CD4-positive, alpha-beta T cell treated with Interleukin-6 at 100 ng/mL for 8 hours (primary cell): ENCODE measurements around the gene ST8SIA5.
"Not testable (repeated sequence)": the region's sequence is repeated elsewhere in the genome, so short reads cannot be mapped to it uniquely, and the experiment has no call there.

Source experiments
- DNase-seq: peaks from one replicate; pipeline ENCODE4 v3.0.0-alpha.2; 2020; ENCODE audit warnings: mixed read lengths, low spot score

Gene ST8SIA5

GRCh38 chr18:46756559-46757201, at the start of gene ST8SIA5:
Gene ST8SIA5, minus strand, starts transcription at chr18:46757053. Its CDS starts 545 bp downstream, at chr18:46756508.
- no peak for DNase-seq

- DNase-seq, result not testable (repeated sequence)
Measured at GRCh38 chr18:46795945-46796344, 39.1 kb upstream of the ST8SIA5 start.

GRCh38 chr18:46794607-46795006, 37.8 kb upstream of the ST8SIA5 start:
- no peak for DNase-seq

DNA sequence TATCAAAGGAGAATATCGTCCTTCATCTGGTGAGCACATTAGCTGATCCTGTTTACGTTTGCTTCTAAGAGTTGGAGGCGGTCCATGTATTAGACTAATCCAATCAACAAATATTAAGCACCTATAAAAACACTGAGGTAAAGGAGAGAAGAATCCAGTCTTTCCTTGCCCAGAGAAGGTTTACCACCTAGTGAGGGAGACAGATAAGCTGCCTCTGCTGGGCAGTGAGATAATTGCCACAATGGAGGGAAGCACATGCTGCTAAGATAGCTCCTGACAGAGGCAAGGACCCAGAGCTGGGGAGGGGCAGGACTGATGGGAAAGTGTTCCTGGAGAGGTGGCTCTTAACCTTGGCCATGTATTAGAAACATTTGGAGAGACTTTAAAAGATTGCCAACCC, 36.7 kb upstream of the ST8SIA5 start:
- no peak for DNase-seq

- DNase-seq, result no peak
Measured at GRCh38 chr18:46789088-46789487, 32.2 kb upstream of the ST8SIA5 start.

DNA sequence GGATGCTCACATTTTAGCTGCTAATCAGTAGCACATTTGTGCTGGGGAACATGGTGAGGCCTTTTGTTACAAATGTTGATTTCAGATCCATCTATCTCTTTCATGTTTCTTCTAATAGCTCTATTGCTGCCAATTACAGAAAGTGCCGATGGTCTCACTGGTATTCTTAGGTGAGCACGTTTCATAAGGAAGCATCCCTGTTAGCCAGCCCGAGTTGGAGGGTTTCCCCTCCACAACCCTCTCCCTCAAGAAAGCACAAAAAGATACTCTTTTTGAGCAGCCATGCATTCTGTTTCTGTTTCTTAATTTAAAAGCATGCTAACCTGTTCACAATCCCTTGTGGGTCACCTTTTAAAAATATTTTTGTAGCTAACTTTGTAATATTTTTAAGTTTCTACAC, 30.8 kb upstream of the ST8SIA5 start:
- no peak for DNase-seq

GRCh38 chr18:46772357-46772756, 15.5 kb upstream of the ST8SIA5 start:
- DNase-seq, result no peak

GRCh38 chr18:46771141-46771540, 14.3 kb upstream of the ST8SIA5 start:
- no peak for DNase-seq

GRCh38 chr18:46770708-46771107, 13.9 kb upstream of the ST8SIA5 start:
- DNase-seq, result no peak

DNA sequence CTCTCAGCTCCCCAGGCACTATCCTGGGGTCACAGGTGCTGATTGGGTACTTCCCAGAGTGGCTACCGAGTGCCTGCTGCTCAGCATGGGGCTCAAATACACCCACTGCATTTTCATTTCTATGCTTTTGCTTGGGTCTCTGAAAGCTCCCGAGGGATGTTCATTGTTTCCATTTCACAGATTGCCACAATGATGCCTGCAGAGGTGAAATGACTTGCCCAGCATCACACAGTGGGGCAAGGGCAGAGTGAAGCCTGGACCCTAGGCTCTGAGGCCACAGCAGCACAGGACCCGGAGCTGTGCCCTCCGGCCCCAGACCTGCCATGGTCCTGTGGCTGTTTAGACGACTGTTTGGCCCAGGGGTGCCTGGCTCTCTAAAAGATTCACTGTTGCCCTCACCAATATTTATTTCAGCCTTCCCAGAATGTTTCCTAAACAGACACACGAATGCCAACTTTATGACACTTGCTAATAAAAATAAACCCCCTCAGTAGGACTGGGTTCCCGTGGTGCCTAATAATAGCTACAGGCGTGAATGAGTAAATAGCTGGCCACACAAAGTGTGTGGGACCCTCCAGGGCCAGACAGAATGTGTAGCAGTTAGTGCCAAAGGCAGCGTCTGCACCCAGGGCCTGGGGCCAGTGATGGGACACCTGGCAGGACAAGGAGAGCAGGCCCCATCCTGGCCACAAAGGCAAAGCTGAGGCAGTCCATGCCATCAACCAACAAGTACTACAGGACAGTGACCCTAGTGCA, 11.5 kb upstream of the ST8SIA5 start:
- no peak for DNase-seq

- no peak for DNase-seq
Measured at GRCh38 chr18:46767217-46767616, 10.4 kb upstream of the ST8SIA5 start.

DNA sequence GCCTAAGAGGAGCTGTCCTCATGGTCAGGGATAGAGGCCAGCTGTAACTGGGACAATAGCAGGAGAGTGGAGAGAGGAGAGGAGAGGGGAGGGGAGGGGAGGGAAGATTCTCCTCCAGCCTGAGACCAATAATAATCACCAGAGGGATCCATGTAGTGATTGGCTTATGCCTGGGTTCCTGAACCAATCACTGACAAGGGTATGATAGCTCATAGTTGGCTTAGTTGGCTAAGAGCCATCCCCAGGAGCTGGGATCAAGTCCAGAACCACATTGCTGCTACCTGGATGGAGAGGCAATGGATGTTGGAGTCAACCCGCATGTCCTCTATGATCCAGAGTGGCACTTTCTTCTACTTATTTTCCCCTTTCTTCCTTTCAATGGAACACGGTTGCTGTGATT, 7.7 kb upstream of the ST8SIA5 start:
- DNase-seq, result no peak

GRCh38 chr18:46761059-46761769, 4.4 kb upstream of the ST8SIA5 start:
- no peak for DNase-seq

DNA sequence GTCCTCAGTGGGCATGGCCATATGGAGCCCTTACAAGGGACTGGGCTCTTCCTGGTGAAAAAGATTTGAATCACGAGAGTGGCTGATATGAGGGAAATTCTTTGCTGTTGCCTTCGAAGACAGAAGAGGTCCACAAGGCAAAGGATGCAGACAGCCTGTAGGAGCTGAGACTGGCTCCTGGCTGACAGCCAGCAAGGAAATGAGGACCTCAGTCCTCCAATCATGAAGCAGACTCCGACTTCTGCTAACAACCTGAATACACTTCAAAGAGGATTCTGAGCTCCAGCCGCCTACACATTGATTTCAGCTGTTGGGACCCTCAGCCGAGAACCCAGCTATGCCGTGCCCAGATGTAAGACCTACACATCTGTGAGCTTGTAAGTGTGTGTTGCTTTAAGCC, 3.0 kb upstream of the ST8SIA5 start:
- DNase-seq, result no peak

DNA sequence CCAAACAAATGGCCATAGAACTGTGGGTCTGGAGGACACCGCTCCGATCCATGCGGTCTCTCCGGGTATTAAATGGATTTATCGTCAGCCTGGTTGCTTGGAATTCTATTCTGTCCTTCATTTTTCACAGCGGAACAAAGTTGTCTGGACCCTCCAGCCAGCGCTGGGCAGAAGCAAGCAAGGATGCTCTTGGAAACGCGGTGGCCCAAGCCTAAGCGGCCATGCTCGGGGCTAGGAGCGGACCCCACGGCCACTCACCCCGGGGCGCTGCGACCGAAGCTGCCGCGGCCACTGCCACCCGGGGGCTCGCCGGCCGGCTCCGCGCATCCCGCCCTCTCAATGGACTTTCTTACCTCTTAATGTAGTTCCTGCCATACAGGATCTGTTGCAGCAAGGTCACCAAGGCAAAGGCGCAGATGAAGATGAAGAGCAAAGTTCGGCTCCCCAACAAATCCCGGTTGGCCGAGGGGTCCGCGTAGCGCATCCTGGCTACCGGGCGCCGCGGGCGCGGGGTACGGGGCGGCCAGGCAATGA, 761 bp downstream of the ST8SIA5 start:
- DNase-seq, result no peak

- no peak for DNase-seq
Measured at GRCh38 chr18:46755315-46756024, 1.4 kb downstream of the ST8SIA5 start.

- no peak for DNase-seq
Measured at GRCh38 chr18:46754661-46755292, 2.1 kb downstream of the ST8SIA5 start.

DNA sequence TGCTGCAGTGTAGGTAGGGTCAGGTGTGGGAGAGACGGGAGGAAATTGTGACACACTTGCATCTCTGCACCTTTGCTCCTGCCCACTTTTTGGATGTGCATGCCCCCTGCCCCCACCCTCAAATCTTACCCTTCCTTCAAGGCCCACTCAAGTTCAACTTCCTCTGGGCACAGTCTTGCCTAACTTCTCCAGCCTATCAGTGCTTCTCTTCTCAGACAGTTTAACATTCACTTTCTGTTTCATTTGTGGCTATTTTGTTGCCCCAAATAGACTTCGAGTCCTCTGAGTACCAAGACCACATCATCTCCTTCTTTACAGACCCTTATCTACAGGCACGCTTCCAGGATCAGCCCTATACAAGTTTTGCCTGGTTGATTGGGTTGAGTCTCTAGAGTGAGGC, 2.7 kb downstream of the ST8SIA5 start:
- DNase-seq, result no peak

DNA sequence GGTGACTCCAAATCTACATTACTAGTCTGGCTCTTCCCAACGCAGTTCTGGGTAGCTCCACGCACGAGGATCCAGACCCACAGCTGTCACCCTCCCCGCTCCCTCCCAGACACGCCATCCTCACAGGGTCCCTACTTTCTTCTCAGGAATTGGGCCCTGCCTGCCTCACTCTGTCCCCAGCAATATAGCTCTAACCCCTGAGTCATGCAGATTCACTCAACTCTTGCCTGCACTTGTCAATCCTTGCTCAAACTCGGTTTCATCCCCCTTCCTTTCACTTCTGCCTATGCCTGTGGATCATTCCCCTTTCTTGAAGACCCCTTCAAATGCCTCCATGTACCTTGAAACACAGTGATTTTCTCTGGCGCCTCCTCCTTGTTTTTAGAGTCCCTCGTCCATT, 5.0 kb downstream of the ST8SIA5 start:
- no peak for DNase-seq

GRCh38 chr18:46750626-46751025, 6.2 kb downstream of the ST8SIA5 start:
- DNase-seq, result no peak

DNA sequence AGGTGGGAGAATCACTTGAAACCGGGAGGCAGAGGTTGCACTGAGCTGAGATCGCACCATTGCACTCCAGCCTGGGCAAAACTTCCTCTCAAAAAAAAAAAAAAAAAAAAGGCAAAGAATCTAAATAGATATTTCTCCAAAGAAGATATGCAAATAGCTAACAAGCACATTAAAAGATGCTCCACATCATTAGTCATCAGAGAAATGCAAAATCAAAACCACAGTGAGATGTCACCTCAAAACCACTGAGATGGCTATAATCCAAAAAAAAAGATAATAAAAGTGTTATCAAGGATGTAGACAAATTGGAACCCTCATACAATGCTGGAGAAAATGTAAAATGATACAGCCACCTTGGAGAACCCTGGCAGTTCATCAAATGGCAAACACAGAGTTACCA, 8.4 kb downstream of the ST8SIA5 start:
- DNase-seq, result no peak

GRCh38 chr18:46740046-46740445, 16.8 kb downstream of the ST8SIA5 start:
- no peak for DNase-seq
